ENCODE data around the gene MON2. TPM values are rescaled to one million over a fixed set of nuclear protein-coding genes. Genes with fewer than 3 reads are reported as not detected.
"Not testable (repeated sequence)": the region's sequence is repeated elsewhere in the genome, so short reads cannot be mapped to it uniquely, and the experiment has no call there.

The MON2 gene
- total and polyA plus RNA-seq, 12 donors, result 5.0 to 25.3 (median 18.5) TPM

- Histone ChIP-seq H3K4me3 (no peak overlapping the region), H3K9me3 (peaks cover 0 to 10% (median 0%) of the 10 kb centered on the region in 11 donors), H3K27ac (no peak overlapping the region), H3K27me3 (no peaks in the 10 kb centered on the region), H3K4me1 (peaks cover 0 to 10% (median 0%) of the 10 kb centered on the region in 9 donors), H3K36me3 (peaks cover 0 to 64% (median 18%) of the 10 kb centered on the region in 9 donors)
- 95 to 100% methylated on average over 5 of the region's 5 CpGs for WGBS, 2 donors
- no peak for TF ChIP-seq CTCF (IDR thresholded peaks at IDR 0.05)
- no peak for ATAC-seq
- DNase-seq, result no peak
- intact Hi-C loops (cut with DNase I), result no loop called here
These were observed 46.3 kb downstream of the MON2 start for GRCh38 chr12:62512901-62513300.

- 96 to 99% methylated on average over 3 of the region's 3 CpGs for WGBS, 2 donors
- H3K27ac ChIP-seq; H3K9me3 ChIP-seq; intact Hi-C loops (cut with DNase I); H3K4me3 ChIP-seq; ATAC-seq; H3K27me3 ChIP-seq; DNase-seq: not testable (repeated sequence)
- Histone ChIP-seq H3K4me1 (peaks cover 0 to 10% (median 0%) of the 10 kb centered on the region in 9 donors), H3K36me3 (peaks cover 0 to 59% (median 12%) of the 10 kb centered on the region in 9 donors)
These were observed 47.5 kb downstream of the MON2 start for GRCh38 chr12:62514080-62514479.

- H3K27me3 ChIP-seq, result no peaks in the 10 kb centered on the region
- H3K27ac ChIP-seq, result no peak overlapping the region
- peaks cover 0 to 52% (median 0%) of the 10 kb centered on the region in 9 donors for H3K36me3 ChIP-seq
These were observed 50.3 kb downstream of the MON2 start for GRCh38 chr12:62516927-62517326.

GRCh38 chr12:62517887-62518286 is 51.3 kb downstream of the MON2 start:
- Histone ChIP-seq H3K4me3 (no peak overlapping the region), H3K4me1 (peaks cover 0 to 10% (median 0%) of the 10 kb centered on the region in 9 donors), H3K36me3 (peaks cover 0 to 49% (median 0%) of the 10 kb centered on the region in 9 donors), H3K9me3 (peaks cover 0 to 10% (median 0%) of the 10 kb centered on the region in 11 donors), H3K27ac (no peak overlapping the region), H3K27me3 (no peaks in the 10 kb centered on the region)
- intact Hi-C loops (cut with DNase I), result no loop called here
- DNase-seq (no peak), ATAC-seq (no peak)
- 93 to 96% methylated on average over 2 of the region's 2 CpGs for WGBS, 2 donors
- TF ChIP-seq CTCF (IDR thresholded peaks at IDR 0.05), result no peak

More at GRCh38 chr12:62516927-62517326, 50.3 kb downstream of the MON2 start:
- no peak overlapping the region for H3K4me3 ChIP-seq
- TF ChIP-seq CTCF (IDR thresholded peaks at IDR 0.05), result no peak
- peaks cover 0 to 10% (median 0%) of the 10 kb centered on the region in 11 donors for H3K9me3 ChIP-seq
- DNase-seq (no peak), ATAC-seq (peak in 2 of 8 donors; percentile 20 to 38)
- H3K4me1 ChIP-seq, result peaks cover 0 to 10% (median 0%) of the 10 kb centered on the region in 9 donors
- intact Hi-C loops (cut with DNase I), result no loop called here

GRCh38 chr12:62519043-62519442 is 52.4 kb downstream of the MON2 start:
- peaks cover 0 to 4% (median 0%) of the 10 kb centered on the region in 11 donors for H3K9me3 ChIP-seq
- no peak for TF ChIP-seq CTCF (IDR thresholded peaks at IDR 0.05)
- WGBS, 2 donors, result 56 to 60% methylated on average over 5 of the region's 5 CpGs
- peak in 1 of 2 donors; percentile 18 for DNase-seq
- intact Hi-C loops (cut with DNase I), result no loop called here
- peak overlapping the region in 1 of 10 donors; percentile 13 for H3K4me3 ChIP-seq
- no peaks in the 10 kb centered on the region for H3K27me3 ChIP-seq
- peak in 4 of 8 donors; percentile 45 to 91 (median 58) for ATAC-seq
- H3K4me1 ChIP-seq, result peaks cover 0 to 10% (median 0%) of the 10 kb centered on the region in 9 donors
- H3K27ac ChIP-seq, result peak overlapping the region in 1 of 10 donors; percentile 25
- H3K36me3 ChIP-seq, result peaks cover 0 to 40% (median 0%) of the 10 kb centered on the region in 9 donors

All from heart right ventricle (tissue), 16 donors.